HG03342 (cell line): ENCODE data around the gene ARHGAP5.
"Not testable (repeated sequence)": the region's sequence is repeated elsewhere in the genome, so short reads cannot be mapped to it uniquely, and the experiment has no call there.

Experiments used
- ATAC-seq: cut with Tn5 transposase; IDR thresholded peaks from one replicate; pipeline ENCODE4 v1.9.1; 2021; ENCODE audit warnings: mild to moderate bottlenecking, moderate library complexity; ENCODE audit not compliant: unreplicated experiment

The ARHGAP5 gene

GRCh38 chr14:32109676-32110547, 32.8 kb downstream of the ARHGAP5 start:
- ATAC-seq = no peak

- ATAC-seq = no peak
Observed at GRCh38 chr14:32110548-32110896, 33.4 kb downstream of the ARHGAP5 start.

GRCh38 chr14:32121536-32121935, 44.4 kb downstream of the ARHGAP5 start:
- no peak for ATAC-seq

- no peak for ATAC-seq
Observed at GRCh38 chr14:32121948-32122347, 44.8 kb downstream of the ARHGAP5 start.

- not testable (repeated sequence) for ATAC-seq
Observed at GRCh38 chr14:32126899-32127730, 50.0 kb downstream of the ARHGAP5 start.

GRCh38 chr14:32127731-32128654, 50.9 kb downstream of the ARHGAP5 start:
- ATAC-seq = not testable (repeated sequence)

GRCh38 chr14:32128703-32129102, 51.6 kb downstream of the ARHGAP5 start:
- no peak for ATAC-seq

GRCh38 chr14:32129124-32129523, 52.0 kb downstream of the ARHGAP5 start:
- ATAC-seq = no peak

- ATAC-seq = not testable (repeated sequence)
Observed at GRCh38 chr14:32131689-32132088, 54.6 kb downstream of the ARHGAP5 start.

GRCh38 chr14:32134448-32135097, 57.5 kb downstream of the ARHGAP5 start:
- no peak for ATAC-seq

GRCh38 chr14:32136027-32136825, 59.1 kb downstream of the ARHGAP5 start:
- ATAC-seq = no peak

- ATAC-seq = no peak
Observed at GRCh38 chr14:32137313-32137712, 60.2 kb downstream of the ARHGAP5 start.

- ATAC-seq = no peak
Observed at GRCh38 chr14:32137892-32138291, 60.8 kb downstream of the ARHGAP5 start.

GRCh38 chr14:32142341-32142740, 65.2 kb downstream of the ARHGAP5 start:
- no peak for ATAC-seq

GRCh38 chr14:32142754-32143437, 65.8 kb downstream of the ARHGAP5 start:
- ATAC-seq = no peak

GRCh38 chr14:32150392-32150791, 73.3 kb downstream of the ARHGAP5 start:
- ATAC-seq = no peak

GRCh38 chr14:32166029-32166428, 88.9 kb downstream of the ARHGAP5 start:
- no peak for ATAC-seq

GRCh38 chr14:32166924-32167323, 89.8 kb downstream of the ARHGAP5 start:
- ATAC-seq = no peak

GRCh38 chr14:32167907-32168306, 90.8 kb downstream of the ARHGAP5 start:
- ATAC-seq = no peak
